Hematopoietic multipotent progenitor cell treated with erythropoietin and hydrocortisone succinate and interleukin-3 and kit ligand, for 15 days (in vitro differentiated cells): ENCODE results near the gene EEFSEC.

Source experiments
- DNase-seq: peaks from one replicate; pipeline ENCODE4 v3.0.0-alpha.2; 2015; ENCODE audit warnings: low spot score

EEFSEC gene

GRCh38 chr3:128182656-128183055 is 29.4 kb downstream of the EEFSEC start:
- DNase-seq: no peak

GRCh38 chr3:128185630-128186447 is 32.6 kb downstream of the EEFSEC start:
- no peak for DNase-seq

- no peak for DNase-seq
These were observed 34.2 kb downstream of the EEFSEC start for GRCh38 chr3:128187495-128187894.

- DNase-seq: no peak
These were observed 35.0 kb downstream of the EEFSEC start for GRCh38 chr3:128188326-128188725.

GRCh38 chr3:128188956-128189355 is 35.7 kb downstream of the EEFSEC start:
- DNase-seq: no peak

GRCh38 chr3:128190501-128190900 is 37.2 kb downstream of the EEFSEC start:
- no peak for DNase-seq

- DNase-seq: no peak
These were observed 38.9 kb downstream of the EEFSEC start for GRCh38 chr3:128192131-128192530.

- no peak for DNase-seq
These were observed 39.9 kb downstream of the EEFSEC start for GRCh38 chr3:128193168-128193567.

GRCh38 chr3:128194843-128195242 is 41.6 kb downstream of the EEFSEC start:
- DNase-seq: no peak

- no peak for DNase-seq
These were observed 42.1 kb downstream of the EEFSEC start for GRCh38 chr3:128195369-128195768.

GRCh38 chr3:128195802-128196201 is 42.5 kb downstream of the EEFSEC start:
- DNase-seq: no peak

GRCh38 chr3:128196647-128197046 is 43.4 kb downstream of the EEFSEC start:
- no peak for DNase-seq

- DNase-seq: no peak
These were observed 44.6 kb downstream of the EEFSEC start for GRCh38 chr3:128197855-128198254.

- no peak for DNase-seq
These were observed 45.0 kb downstream of the EEFSEC start for GRCh38 chr3:128198313-128198712.

- DNase-seq: no peak
These were observed 45.8 kb downstream of the EEFSEC start for GRCh38 chr3:128199110-128199509.

- no peak for DNase-seq
These were observed 48.0 kb downstream of the EEFSEC start for GRCh38 chr3:128201158-128201755.

GRCh38 chr3:128203169-128203568 is 49.9 kb downstream of the EEFSEC start:
- no peak for DNase-seq

- no peak for DNase-seq
These were observed 52.4 kb downstream of the EEFSEC start for GRCh38 chr3:128205558-128206145.

- DNase-seq: no peak
These were observed 54.7 kb downstream of the EEFSEC start for GRCh38 chr3:128207951-128208350.

- no peak for DNase-seq
These were observed 57.4 kb downstream of the EEFSEC start for GRCh38 chr3:128210711-128211110.

- DNase-seq: no peak
These were observed 60.8 kb downstream of the EEFSEC start for GRCh38 chr3:128214056-128214455.

GRCh38 chr3:128215290-128215689 is 62.0 kb downstream of the EEFSEC start:
- DNase-seq: no peak

- DNase-seq: no peak
These were observed 62.7 kb downstream of the EEFSEC start for GRCh38 chr3:128215800-128216495.
